ENCODE data around the gene GPR31. TPM values are rescaled to one million over a fixed set of nuclear protein-coding genes. Genes with fewer than 3 reads are reported as not detected.

The GPR31 gene
- total and polyA plus RNA-seq, 8 donors = 0.18 TPM; not detected in 7

DNA sequence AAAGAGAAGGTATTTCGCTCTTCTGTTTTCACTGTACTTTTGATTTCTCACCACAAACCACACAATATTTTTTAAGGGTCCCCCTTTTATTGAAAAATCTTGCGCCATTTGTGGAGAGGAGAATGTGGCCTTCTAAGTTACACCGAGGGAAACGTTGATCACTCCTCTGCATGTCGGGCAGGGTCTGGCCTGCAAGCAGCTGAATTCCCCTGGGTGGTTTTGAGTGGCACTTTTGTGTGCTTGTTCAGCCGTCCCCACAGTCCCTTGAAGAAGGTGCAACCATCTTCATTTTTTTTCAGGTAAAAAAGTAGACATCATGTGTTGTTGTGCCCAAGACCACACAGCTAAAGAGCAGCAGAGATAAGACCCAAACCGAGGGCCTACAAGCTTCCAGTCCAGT, 6.1 kb downstream of the GPR31 start:
- TF ChIP-seq POLR2AphosphoS5 (IDR thresholded peaks at IDR 0.05) (no peak), POLR2A (IDR thresholded peaks at IDR 0.05) (no peak), EP300 (IDR thresholded peaks at IDR 0.05) (no peak)
- TF ChIP-seq, protein P1, sequence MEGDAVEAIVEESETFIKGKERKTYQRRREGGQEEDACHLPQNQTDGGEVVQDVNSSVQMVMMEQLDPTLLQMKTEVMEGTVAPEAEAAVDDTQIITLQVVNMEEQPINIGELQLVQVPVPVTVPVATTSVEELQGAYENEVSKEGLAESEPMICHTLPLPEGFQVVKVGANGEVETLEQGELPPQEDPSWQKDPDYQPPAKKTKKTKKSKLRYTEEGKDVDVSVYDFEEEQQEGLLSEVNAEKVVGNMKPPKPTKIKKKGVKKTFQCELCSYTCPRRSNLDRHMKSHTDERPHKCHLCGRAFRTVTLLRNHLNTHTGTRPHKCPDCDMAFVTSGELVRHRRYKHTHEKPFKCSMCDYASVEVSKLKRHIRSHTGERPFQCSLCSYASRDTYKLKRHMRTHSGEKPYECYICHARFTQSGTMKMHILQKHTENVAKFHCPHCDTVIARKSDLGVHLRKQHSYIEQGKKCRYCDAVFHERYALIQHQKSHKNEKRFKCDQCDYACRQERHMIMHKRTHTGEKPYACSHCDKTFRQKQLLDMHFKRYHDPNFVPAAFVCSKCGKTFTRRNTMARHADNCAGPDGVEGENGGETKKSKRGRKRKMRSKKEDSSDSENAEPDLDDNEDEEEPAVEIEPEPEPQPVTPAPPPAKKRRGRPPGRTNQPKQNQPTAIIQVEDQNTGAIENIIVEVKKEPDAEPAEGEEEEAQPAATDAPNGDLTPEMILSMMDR (IDR thresholded peaks at IDR 0.05) = no peak
- 81 to 92% (median 84%) methylated on average over 7 of the region's 7 CpGs for WGBS, 5 donors

GRCh38 chr6:167150941-167151549, 6.7 kb downstream of the GPR31 start:
- 77 to 89% (median 84%) methylated on average over 6 of the region's 6 CpGs for WGBS, 5 donors
- H3K4me3 ChIP-seq = no peak overlapping the region
- TF ChIP-seq, protein P1 (IDR thresholded peaks at IDR 0.05) = no peak
- no peak for TF ChIP-seq EP300 (IDR thresholded peaks at IDR 0.05)
- TF ChIP-seq POLR2A (IDR thresholded peaks at IDR 0.05) = no peak
- no peak for TF ChIP-seq POLR2AphosphoS5 (IDR thresholded peaks at IDR 0.05)
- no peaks in the 10 kb centered on the region for H3K9me3 ChIP-seq
- intact Hi-C loops (cut with DNase I; ENCODE audit: low total_unique reads) = no loop called here
- H3K27ac ChIP-seq = no peak overlapping the region
- no peaks in the 10 kb centered on the region for H3K4me1 ChIP-seq
- no peaks in the 10 kb centered on the region for H3K36me3 ChIP-seq
- H3K27me3 ChIP-seq = peaks cover 0 to 14% (median 0%) of the 10 kb centered on the region in 3 donors
- no peak for DNase-seq

More for the DNA sequence above, 6.1 kb downstream of the GPR31 start:
- H3K27me3 ChIP-seq = peaks cover 0 to 8% (median 0%) of the 10 kb centered on the region in 3 donors
- no peaks in the 10 kb centered on the region for H3K9me3 ChIP-seq
- no peaks in the 10 kb centered on the region for H3K36me3 ChIP-seq
- H3K4me1 ChIP-seq = no peaks in the 10 kb centered on the region
- intact Hi-C loops (cut with DNase I; ENCODE audit: low total_unique reads) = no loop called here
- H3K4me3 ChIP-seq = no peak overlapping the region
- DNase-seq = no peak
- H3K27ac ChIP-seq = no peak overlapping the region

GRCh38 chr6:167148997-167149396, 8.8 kb downstream of the GPR31 start:
- 79 to 84% (median 82%) methylated on average over 5 of the region's 5 CpGs for WGBS, 5 donors

GRCh38 chr6:167148021-167148420, 9.8 kb downstream of the GPR31 start:
- intact Hi-C loops (cut with DNase I; ENCODE audit: low total_unique reads) = loop anchor here (10.0 kb wide), 1 partner anchor 373 kb away; no protein-coding TSS in a partner anchor
- Histone ChIP-seq H3K4me3 (no peak overlapping the region), H3K9me3 (no peaks in the 10 kb centered on the region), H3K27me3 (peaks cover 0 to 38% (median 0%) of the 10 kb centered on the region in 3 donors), H3K36me3 (no peaks in the 10 kb centered on the region), H3K27ac (no peak overlapping the region), H3K4me1 (no peaks in the 10 kb centered on the region)
- no peak for TF ChIP-seq POLR2A (IDR thresholded peaks at IDR 0.05)
- TF ChIP-seq POLR2AphosphoS5 (IDR thresholded peaks at IDR 0.05) = no peak
- TF ChIP-seq, protein P1 (IDR thresholded peaks at IDR 0.05) = no peak
- TF ChIP-seq EP300 (IDR thresholded peaks at IDR 0.05) = no peak
- no peak for DNase-seq

More at GRCh38 chr6:167148997-167149396, 8.8 kb downstream of the GPR31 start:
- Histone ChIP-seq H3K4me1 (no peaks in the 10 kb centered on the region), H3K4me3 (no peak overlapping the region), H3K27me3 (peaks cover 0 to 28% (median 0%) of the 10 kb centered on the region in 3 donors), H3K27ac (no peak overlapping the region), H3K9me3 (no peaks in the 10 kb centered on the region), H3K36me3 (no peaks in the 10 kb centered on the region)
- no peak for TF ChIP-seq EP300 (IDR thresholded peaks at IDR 0.05)
- no peak for TF ChIP-seq POLR2A (IDR thresholded peaks at IDR 0.05)
- no peak for TF ChIP-seq POLR2AphosphoS5 (IDR thresholded peaks at IDR 0.05)
- TF ChIP-seq, protein P1 (IDR thresholded peaks at IDR 0.05) = no peak
- intact Hi-C loops (cut with DNase I; ENCODE audit: low total_unique reads) = loop anchor here (10.0 kb wide), 1 partner anchor 374 kb away; no protein-coding TSS in a partner anchor
- DNase-seq = no peak
